ENCODE data around the gene TMPRSS4.

Gene TMPRSS4

DNA sequence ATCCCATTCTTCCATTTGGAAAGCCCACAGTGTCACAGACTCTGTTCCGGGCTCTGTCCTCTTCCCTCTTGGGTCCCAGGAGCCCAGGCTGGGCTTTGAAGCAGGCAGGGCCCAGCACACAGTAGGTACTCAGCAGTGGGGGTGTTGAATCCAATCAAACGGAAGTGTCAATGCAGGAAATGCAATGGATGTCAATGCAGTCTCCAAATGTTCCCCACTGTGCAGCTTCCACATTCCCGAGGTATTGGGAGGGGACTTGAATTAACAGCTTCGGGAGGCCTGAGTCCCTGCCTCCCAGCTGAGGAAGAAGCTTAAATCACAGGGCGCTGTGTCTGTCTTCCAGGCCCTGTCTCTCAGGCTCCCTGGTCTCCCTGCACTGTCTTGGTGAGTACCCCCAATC, 31.6 kb downstream of the TMPRSS4 start:
- DNase-seq = no peak

DNA sequence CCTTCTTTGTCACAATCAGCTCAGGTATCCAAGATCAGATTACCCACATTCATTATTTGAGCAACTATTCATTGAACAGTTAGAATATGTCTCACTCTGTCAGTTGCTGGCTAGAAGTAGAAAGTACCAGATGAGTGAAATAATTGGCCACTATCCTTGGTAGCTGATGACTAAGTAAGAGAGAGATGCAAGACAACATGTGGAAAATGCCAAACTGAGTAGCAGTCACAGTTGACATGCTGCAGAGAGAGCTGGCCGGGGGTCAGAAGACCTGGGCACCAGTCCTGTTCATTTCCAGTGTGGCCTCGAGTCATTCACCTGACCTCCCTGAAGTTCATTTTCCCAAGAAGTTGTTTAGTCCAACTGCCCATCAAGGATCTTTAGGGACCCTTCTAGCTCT, 32.4 kb downstream of the TMPRSS4 start:
- DNase-seq = no peak

DNA sequence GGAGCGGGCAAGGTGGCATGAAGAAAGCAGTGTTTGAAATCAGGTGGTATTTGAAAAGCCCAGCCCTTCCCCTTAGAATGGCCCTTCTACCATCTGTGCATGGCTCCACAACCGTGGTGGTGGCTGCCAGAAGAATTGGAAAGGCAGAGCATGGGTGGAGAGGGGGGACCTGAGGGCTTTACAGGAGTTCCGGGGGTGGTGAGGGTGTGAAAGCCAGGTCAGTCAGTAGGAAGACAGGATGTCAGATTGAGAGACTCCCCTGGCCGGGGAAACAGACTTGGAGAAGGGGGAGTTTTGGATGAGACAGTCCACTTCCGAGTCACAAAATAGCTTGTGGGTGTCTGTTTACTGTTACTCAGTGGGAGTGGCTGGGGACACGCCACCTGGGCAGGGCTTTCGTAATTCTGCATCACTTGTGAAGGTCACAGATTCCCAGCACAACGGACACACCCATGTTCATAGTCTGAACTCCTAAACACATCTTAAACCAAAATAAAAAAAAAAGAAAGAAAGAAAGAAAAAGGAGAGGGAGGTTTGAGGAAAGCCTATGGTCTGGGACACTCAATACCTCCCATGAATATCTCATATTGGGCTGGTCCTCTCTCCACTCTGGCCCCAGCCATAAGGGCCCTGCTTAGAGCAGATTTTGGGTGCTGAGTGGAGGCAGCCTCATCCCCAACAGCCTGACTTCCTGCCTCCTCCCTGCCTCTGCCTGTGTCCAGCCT, 34.3 kb downstream of the TMPRSS4 start:
- no peak for DNase-seq

GRCh38 chr11:118111744-118112035, 34.8 kb downstream of the TMPRSS4 start:
- no peak for DNase-seq

- no peak for DNase-seq
Observed at GRCh38 chr11:118112711-118113430, 36.0 kb downstream of the TMPRSS4 start.

DNA sequence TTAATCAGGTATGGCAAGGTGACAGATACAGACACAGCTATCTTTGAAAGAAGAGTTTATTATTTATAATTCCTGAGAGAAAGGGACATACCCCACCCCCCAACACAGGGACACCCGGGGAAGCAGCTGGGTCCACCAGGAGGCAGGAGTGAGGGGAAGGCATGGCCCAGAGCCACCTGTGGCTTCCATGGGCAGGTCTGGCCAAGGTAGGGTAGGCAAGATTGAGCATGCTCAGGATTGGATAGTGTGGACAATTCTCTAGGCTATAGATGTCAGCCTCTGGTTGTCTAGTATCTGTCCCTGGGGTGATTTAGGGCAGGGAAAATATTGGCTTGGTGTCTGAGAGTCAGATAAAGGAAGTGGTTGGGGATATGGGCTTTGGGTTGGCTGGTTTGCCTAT, 37.4 kb downstream of the TMPRSS4 start:
- DNase-seq = no peak

DNA sequence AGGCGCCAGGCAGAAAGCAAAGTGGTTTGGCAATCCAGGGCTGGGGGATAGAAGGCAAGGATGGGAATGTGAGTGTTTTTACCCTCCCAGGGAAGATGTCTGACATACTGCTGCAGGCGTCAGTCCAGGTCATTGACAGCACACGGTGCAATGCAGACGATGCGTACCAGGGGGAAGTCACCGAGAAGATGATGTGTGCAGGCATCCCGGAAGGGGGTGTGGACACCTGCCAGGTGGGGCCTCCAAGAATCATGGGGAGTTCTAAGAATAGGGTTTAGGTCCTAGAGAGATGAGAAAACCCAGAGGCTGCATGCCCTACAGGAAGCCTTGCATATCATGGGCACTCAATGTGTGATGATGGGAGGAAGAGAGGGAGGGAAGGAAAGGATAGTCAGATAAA, 38.2 kb downstream of the TMPRSS4 start:
- no peak for DNase-seq

DNA sequence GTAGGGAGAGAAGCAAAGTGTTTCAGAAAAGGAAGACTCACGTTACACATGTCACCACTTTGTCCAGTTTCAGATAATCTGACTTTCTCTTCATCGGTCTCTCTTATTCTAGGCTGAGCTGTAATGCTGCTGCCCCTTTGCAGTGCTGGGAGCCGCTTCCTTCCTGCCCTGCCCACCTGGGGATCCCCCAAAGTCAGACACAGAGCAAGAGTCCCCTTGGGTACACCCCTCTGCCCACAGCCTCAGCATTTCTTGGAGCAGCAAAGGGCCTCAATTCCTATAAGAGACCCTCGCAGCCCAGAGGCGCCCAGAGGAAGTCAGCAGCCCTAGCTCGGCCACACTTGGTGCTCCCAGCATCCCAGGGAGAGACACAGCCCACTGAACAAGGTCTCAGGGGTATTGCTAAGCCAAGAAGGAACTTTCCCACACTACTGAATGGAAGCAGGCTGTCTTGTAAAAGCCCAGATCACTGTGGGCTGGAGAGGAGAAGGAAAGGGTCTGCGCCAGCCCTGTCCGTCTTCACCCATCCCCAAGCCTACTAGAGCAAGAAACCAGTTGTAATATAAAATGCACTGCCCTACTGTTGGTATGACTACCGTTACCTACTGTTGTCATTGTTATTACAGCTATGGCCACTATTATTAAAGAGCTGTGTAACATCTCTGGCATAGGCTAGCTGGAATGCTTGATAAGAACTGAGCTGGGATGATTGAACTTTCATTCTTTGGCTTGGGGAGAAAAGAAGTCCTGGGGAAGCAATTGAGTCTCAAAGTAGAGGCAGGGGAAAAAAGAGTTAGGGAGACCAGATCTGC, 41.1 kb downstream of the TMPRSS4 start:
- DNase-seq = no peak

DNA sequence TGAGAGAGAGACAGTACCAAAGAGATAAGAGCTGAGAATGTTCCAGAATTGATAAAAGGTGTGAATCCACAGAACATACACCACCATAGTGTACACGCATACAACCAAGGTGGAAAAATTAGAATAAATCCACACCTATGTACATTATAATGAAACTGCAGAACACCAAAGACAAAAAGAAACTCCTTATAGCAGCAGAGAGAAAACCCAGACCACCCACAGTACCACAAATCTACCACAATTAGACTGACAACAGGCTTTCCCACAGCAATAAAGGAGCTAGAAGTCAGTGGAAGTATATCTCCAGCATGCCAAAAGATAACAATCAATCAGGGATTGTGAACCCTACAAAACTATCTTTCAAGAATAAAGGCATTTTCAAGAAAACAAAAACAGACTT, 43.9 kb downstream of the TMPRSS4 start:
- no peak for DNase-seq

- DNase-seq = no peak
Observed at GRCh38 chr11:118124929-118125535, 48.2 kb downstream of the TMPRSS4 start.

- peak; percentile 11 for DNase-seq
Observed at GRCh38 chr11:118126082-118126838, 49.4 kb downstream of the TMPRSS4 start.

GRCh38 chr11:118128310-118128709, 51.4 kb downstream of the TMPRSS4 start:
- DNase-seq = no peak

- no peak for DNase-seq
Observed at GRCh38 chr11:118128721-118129470, 52.0 kb downstream of the TMPRSS4 start.

DNA sequence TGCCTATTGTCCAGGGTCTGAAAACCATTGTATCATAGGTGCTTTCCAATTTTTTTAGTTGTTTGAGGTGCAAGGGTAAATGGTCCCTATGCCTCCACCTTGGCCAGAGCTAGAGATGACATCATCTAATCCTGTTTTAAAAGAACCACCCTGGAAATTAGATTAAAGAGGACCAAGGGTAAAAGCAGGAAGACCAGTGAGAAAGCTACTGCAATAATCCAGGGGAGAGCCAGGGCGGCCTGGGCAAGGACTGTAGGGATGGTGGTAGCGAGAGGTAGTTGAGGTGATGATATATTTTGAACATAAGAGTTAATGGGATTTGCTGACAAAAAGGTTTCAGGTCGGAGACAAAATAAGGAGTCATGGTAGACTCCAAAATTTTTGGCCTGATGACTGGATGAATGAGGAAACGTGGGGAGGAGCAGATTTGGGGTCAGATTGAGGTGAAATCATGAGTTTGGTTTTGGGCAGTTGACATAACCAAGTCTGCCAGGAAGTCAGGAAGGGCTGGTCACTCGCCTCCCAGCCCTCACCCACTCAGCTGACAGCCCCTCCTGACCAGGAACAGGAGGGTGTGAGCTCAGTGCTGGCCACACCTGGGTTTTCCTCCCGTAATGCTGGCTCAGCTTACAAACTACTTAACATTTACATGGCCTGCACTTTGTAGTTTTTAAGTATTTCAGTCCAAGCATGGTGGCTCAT, 52.7 kb downstream of the TMPRSS4 start:
- no peak for DNase-seq

DNA sequence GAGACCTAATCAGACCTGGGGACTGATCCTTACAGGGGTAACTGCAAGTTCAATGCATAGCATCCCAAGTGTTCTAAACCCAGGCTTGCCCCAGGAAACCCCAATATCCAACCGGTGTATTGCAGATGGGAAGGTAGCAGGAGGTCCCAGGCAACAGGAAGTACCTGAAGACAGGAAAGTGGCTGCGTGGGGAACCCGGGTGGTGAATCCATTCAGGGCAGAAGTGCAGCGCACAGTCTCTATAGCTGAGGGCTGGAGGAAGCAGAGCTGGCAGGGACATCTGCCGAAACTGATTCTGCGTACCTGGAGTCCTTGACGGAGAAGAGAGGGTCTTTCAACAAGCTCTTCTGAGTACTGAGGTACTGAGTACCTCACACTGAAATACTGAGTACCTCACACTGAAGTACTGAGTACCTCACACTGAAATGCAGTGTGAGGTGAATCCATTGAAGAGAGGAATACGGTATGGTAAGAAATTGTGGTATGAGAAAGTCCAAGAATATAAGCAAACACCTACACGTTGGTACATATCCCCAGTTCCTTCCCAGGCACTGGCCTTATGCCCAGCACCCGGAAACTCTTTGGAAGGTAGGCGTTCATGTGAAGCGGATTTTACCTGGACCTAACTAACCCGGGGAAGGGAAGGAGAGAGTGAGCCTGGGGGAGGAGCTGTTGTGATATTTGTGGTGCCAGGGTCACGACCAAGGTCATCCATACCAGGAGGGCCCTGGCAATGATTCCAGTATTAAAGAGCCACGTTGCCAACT, 55.7 kb downstream of the TMPRSS4 start:
- no peak for DNase-seq

- DNase-seq = no peak
Observed at GRCh38 chr11:118133816-118134215, 56.9 kb downstream of the TMPRSS4 start.

DNA sequence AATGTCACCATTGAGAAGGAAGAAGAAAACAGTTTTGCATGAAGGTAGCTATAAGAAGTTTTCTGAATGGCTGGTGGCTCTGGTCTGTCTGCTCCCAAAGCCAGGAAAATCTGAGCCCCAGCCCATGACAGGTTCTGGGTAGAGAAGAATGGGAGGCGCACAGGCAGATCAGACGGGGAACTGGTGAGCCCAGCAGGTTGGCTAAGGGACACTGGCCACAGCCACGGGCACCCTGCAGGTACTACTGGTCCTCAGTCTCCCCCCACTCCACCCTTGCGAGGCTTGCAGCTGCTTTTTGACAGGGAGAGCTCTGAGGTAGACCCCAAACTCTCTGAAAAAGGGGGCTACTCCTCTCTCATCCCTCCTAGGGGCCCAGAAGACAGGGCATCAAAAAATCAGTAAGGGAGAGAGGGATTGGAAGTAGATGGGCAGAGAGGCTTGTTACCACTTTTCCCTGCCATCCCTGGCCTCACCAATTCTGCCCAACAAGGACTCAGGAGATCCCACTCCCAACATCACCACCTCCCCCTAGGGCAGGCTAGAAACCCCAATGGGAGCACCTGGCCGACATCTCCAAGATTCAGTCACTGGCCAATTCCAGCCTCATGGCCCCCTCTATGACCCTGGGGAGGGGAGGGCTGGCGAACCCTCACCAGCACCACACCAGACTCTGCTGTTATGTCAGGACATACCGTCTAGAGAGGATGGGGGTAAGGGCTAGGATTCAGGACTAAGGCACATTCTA, 58.3 kb downstream of the TMPRSS4 start:
- no peak for DNase-seq

GRCh38 chr11:118135796-118136165, 58.9 kb downstream of the TMPRSS4 start:
- no peak for DNase-seq

- DNase-seq = no peak
Observed at GRCh38 chr11:118136341-118136740, 59.5 kb downstream of the TMPRSS4 start.

- no peak for DNase-seq
Observed at GRCh38 chr11:118136801-118137200, 59.9 kb downstream of the TMPRSS4 start.

Measured in activated CD4-positive, alpha-beta T cell treated with anti-CD3 and anti-CD28 coated beads for 48 hours (primary cell).